Stimulated activated CD8-positive, alpha-beta memory T cell treated with anti-CD3 and anti-CD28 coated beads, Interleukin-4, amount 100 ng/mL, for 1 hour (primary cell): ENCODE measurements around the gene AP1B1.
"Not testable (repeated sequence)": the region's sequence is repeated elsewhere in the genome, so short reads cannot be mapped to it uniquely, and the experiment has no call there.

Source experiments
- DNase-seq, 2 donors: peaks; one replicate each; pipeline ENCODE4 v3.0.0-alpha.2; 2020; ENCODE audit warnings: low read depth in 2 of 2, low spot score in 1 of 2

Gene AP1B1

DNA sequence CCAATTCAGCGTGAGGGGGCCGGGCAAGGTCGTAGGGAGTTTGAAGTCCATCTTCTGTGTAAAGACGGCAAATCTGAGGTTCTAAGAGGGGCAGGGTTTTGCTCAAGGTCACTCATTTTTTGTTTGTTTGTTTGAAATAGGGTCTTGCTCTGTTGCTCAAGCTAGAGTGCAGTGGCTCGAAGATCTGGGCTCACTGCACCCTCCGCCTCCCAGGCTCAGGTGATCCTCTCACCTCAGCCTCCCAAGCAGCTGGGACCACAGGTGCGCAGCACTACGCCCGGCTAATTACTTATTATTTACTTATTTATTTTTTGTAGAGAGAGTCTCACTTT is 355 bp upstream of the AP1B1 start:
- no peak for DNase-seq

DNA sequence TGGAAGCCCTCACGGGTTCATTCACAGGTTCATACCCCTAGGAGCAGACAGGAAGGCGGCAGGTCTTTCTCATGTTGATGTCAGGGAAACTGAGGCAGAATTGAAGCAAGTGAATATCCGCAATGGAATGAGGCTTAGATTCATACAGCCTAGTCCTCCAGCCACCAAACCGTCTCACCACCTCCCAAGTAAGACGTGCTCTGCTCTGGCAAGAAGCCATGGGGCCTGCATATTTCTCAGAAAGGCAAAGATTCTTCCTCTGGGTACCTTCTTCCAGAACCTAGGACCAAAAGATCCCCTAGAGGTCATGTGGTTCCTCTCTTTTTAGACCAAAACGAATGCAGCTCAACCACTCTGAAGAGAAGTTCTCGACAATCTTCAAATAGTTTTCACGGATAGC is 1.7 kb downstream of the AP1B1 start:
- DNase-seq, result no peak

DNA sequence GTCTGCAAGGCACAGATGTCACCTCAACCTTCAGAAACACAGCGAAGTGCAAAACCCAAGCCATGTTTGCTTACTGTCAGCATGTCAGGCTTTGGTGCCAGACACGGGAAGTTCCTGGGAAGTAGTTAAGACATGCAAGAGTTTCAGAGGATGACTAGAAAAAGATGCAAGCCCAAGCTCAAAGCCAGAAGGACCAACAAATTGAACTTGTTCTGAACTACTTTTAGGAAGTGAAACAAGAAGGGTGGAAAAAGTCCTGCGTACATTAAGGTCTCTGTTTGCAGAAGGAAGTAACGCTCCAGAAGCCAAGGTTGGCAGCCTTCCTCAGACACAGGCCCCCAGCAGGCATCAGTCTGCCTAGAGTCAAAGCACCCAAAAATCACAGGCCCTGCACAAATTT is 2.6 kb downstream of the AP1B1 start:
- DNase-seq, result no peak

DNA sequence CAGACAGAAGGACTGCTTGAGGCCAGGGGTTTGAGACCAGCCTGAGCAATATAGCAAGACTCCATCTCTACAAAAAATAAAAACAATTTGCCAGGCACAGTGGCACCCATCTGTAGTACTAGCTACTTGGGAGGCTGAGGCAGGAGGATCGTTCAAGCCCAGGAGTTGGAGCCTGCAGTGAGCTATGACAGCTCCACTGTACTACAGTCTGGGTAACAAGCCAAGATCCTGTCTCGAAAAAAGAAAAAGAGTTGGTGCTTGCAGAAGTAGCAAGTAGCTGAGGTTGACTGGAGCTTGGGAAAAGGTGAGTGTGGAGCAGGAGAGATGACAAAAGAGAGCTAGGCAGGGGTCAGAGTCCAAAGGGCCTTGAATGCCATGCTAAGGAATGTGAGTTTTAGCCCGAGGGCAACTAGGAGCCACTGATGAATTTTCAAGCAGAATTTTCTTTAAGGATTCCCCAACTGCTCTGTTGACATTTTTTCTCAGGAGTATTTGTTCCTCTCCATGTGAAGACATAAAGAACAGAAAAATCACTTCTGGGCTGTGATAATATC is 3.1 kb downstream of the AP1B1 start:
- no peak for DNase-seq

DNA sequence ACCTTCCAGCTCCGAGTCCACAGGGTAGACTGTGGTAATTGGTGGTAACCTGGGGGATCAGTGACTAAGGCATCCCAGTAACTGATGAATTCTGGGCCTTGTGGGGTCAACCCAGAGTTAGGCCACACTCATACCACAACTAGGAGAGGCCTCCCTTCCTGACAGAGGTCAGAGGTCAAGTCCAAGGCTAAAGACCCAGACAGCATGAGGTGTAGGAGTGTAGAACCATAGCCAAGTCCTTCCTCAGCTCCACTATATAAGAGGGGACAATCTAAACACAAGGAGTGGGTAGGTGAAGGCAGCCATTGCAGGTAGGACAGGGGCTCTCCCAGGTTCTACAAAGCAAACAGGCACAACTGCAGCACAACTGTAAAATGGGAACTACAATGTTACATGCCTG is 4.6 kb downstream of the AP1B1 start:
- no peak for DNase-seq

DNA sequence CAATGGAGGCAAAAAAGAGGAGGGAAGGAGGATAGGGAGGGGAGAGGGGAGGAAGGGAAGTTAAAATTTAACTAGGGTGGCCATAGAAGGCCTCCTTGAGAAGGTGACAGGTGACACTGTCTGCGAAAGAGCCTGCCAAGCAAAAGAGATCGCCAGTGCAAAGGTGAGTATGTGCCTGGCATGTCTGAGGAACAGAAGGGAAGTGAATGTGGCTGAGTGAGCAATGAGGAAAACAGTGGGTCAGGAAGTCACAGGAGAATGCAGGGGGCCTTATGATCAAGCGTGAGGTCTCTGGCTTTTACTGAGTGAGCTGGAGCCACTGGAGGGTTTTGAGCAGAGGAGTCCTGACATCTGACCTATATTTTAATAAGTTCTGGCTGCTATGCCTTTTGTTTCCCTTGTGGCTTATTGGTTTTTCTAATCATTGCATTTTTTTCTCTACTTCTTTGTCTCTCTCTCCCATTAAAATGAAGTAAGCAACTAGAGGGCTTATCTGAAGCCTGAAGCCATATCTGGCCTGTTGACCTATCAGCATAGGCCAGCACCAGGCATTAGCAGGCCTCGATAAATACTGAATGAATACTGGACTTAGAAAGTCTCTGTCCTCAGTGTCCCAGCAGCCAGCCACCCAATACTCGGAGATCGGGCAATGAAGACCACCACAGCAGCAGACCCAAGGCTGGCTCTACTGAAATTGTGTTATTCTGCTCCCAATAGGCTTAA is 5.6 kb downstream of the AP1B1 start:
- no peak for DNase-seq

DNA sequence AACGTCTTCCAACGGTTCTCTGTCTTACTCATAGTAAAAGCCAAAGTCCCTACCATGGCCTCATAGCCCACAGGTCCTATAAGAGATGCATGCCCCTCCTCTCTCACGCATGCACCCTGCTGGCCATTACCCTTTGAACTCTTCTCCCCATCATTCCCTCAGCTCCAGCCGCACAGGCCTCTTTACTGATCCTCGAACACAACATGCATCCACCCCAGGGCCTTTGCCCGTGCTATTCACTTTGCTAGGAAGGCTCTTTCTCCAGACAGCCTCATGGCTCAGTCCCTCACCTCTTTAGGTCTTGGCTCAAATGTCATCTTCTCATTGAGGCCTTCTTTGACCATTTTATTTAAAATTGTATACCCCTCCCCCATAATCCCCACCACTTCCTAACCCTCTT is 7.5 kb downstream of the AP1B1 start:
- no peak for DNase-seq

DNA sequence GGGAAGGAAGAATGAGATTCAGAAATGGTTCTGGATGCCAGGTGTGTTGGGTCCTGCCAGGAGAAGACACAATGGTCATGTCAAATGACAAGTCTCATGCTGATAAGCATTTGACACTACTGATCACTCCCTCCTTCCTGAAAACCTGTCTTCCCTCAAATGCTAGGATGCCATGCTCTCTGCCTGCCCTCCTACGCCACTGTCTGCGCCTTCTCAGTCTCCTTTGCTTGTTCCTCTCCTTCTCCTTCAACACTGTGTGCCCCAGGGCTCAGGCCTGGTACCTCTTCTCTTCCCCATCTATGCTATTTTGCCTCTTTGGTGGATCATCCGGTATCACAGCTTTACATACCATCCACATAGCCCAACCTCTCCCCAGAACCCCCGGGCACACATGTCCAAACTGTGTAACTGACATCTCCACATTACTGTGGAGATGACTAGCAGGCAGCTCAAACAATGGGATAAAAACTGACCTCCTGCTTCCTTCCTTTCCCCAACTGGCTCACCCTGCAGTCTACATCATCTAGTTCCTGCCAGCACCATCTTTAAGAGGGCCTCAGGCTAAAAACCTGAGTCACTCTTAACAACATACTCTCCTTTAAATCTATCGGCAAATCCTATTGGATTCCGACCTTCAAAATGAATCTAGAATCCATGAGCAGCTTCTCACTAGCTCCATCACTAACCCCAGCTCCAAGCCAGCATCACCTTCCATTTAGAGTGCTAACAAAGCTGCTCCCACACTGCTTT is 8.2 kb downstream of the AP1B1 start:
- DNase-seq, result no peak

DNA sequence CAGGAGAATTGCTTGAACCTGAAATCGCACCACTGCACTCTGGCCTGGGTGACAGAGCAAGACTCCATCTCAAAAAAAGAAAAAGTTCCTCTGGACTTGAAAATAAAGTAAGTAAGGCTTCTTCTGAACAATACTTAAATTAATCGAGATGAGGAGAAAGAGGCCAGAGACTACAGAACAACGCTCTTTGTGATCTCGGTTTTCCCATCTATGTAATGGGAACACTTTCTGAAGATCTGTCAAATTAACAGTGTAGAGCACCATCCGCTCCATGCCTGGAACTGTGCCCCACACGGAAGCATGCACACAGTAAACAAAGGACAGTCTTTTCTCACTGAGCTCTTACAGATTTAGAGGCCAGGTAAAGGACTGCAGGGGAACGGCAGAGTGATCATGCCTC is 9.1 kb downstream of the AP1B1 start:
- no peak for DNase-seq

DNA sequence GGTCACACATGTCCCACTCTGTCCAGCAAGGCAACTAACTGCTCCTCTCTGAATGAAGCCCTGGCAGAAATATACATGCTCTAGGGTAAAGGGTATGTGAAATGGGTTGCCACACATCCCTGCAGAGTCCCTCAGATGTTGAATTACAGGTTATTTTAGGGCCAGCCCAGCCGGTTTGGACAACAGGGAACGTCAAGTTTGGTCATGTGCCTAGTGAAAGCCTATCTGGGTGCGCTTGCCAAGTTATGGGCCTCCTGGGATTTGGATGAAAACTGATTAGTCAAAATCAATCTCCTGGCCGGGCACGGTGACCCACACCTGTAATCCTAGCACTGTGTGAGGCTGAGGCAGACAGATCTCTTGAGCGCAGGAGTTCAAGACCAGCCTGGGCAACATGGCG is 10.4 kb downstream of the AP1B1 start:
- no peak for DNase-seq

DNA sequence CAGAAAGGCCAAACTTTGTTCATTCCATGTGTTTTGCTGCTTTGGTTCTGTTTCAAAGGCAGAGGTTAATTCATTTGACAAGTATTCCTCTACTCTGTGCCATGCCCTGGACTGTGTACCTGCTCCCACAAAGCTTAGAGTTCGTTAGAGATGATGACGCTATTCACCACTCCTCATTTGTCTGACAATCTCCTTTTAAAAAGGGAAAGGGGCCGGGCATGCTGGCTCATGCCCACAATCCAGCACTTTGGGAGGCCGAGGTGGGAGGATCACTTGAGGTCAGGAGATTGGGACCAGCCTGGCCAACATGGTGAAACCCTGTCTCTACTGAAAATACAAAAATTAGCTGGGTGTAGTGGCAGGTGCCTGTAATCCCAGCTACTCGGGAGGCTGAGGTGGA is 11.7 kb downstream of the AP1B1 start:
- not testable (repeated sequence) for DNase-seq

DNA sequence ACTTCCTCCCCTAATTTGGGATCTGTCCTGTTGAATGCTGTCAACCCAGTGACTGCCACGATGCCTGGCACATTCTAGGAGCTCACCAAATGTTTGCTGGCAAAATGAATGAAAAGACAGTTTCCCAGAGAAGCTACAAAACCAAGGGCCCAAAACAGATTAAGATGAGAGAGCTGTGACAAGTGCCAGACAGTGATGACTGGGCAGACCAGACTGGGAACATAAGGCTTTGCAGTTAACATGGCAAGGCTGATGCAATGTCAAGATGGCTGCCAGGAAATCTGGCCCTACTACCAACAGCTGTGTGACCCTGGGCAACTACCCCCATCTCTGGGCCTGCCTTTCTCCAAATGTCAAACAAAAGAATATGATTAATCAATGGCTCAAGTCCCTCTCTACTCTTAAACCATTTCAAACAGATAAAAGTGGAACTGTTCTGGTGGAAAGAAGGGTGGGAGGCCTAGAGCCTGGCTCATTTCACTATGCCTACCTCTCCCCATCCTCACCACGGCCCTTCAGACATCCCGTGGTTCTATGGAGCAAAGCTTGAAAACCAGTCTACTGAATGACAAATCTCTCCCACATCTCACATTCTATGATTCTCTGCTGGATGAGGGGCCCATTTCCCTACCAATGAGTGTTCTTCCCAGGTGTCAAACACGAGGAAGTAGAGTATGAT is 12.8 kb downstream of the AP1B1 start:
- no peak for DNase-seq

DNA sequence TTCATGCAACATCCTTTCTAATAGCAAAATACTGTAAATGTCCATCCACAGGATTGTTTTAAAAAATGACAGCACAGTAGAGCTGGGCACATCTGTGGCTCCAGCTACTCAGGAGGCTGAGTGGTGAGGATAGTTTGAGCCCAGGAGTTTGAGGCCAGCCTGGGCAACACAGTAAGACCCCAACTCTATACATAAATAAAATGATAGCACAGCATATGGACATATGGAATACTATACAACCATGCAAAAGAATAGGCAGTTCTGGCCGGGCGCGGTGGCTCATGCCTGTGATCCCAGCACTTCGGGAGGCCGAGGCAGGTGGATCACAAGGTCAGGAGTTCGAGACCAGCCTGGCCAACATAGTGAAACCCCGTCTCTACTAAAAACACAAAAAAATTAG is 13.6 kb downstream of the AP1B1 start:
- not testable (repeated sequence) for DNase-seq

DNA sequence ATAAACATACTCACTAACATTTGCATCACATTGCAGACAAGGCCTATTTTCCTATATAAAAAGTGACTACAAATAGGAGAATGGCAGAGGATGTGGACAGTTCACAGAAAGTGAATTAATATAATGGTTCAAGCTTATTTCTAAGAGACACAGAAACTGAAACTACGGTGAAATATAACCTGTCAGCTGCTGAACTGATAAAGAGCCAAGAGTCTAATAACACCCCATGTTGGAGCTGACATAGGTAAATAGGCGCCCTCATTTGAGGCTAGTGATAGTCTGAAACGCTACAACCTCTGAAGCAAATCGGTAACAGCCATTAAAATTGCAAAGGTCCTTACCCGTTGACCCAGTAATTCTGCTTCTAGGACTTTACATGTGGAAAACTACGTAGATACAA is 14.0 kb downstream of the AP1B1 start:
- no peak for DNase-seq

DNA sequence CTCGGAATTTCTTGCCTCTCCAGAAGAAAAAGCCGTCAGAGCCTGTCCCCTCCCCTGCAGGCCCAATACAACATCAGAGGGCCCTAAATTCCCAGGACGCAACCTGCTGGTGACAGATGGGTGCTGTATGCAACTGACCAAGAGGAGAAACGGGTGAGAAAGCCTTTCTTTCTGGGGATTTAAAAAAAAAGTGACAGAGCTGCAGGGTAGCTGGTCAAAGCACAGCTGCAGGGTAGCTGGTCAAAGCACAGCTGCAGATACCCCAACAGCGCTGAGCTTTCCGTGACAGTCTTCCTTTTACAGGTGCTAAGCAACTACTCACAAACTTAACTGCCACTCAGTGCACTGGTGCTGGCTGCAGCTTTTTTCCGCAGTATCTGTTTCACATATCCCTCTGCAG is 17.8 kb downstream of the AP1B1 start:
- DNase-seq, result no peak

DNA sequence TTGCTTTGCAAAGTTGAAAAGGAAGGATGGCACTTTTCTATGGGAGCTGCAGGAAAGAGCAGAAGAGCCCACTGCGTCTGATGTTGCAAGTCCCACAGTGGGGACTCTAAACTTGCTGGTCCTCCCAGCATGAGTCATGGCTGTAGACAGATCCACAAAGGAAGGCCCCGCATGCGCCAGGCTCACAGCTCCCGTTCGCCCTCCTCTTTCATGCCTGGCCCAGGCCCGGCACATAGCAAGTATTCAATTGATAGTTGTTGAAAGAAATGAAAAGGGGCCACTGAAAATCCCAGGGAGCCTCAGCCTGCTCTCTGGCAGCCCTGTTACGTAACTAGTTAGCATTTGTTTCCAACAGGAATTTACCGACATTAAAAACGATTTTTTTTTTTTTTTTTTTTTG is 18.9 kb downstream of the AP1B1 start:
- DNase-seq, result no peak

DNA sequence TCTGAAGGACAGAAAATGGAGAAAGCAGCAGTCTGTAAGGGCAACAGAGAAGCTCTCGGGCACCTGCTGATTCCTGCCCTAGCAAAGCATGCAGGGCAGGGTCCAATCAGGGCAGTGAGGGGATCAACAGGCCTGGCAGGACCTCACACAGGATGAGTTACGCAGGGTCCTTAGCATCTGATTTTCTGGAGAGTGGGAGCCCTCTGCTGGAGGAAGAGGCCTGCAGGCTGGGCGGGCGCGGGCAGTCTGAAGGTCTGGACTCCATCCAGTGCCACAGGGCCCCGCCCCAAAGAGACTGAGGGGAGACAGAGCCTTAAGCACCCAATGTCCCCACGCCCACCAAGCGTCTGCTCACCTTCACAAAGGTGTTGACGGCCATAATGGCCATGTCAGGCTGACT is 28.9 kb downstream of the AP1B1 start:
- DNase-seq, result no peak

DNA sequence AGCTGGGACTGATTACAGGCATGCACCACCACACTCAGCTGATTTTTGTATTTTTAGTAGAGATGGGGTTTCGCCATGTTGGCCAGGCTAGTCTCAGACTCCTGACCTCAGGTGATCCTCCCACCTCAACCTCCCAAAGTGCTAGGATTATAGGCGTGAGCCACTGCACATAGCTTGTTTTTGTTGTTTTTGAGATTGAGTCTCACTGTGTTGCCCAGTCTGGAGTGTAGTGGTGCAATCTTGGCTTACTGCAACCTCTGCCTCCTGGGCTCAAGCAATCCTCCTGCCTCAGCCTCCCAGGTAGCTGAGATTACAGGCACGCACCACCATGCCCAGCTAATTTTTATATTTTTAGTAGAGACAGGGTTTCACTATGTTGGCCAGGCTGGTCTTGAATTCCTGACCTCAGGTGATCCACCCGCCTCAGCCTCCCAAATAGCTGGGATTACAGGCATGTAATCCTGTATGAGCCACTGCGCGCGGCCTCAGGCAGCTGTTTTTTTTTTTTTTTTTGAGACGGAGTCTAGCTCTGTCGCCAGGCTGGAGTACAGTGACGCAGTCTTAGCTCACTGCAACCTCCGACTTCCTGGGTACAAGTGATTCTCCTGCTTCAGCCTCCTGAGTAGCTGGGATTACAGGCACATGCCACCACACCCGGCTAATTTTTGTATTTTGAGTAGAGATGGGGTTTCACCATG is 31.0 kb downstream of the AP1B1 start:
- not testable (repeated sequence) for DNase-seq

DNA sequence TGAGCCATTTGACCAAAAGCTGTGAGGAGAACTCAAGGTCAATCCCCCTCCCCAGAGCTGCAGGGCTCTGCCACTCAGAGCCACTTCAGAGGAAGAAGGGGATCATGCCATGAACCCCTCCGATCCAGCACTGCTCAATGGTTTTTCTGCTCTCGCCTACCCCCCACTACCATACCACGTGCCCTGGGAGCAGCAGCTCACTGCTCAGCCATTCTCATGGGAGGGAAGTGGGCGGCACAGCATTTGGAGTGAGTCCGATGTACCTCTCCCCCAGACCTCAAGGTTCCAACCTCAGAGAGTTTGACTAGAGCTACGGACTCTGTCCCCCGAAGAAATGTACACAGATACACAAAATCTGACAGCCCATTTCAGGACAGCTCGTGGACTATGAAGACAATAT is 34.5 kb downstream of the AP1B1 start:
- DNase-seq, result no peak

DNA sequence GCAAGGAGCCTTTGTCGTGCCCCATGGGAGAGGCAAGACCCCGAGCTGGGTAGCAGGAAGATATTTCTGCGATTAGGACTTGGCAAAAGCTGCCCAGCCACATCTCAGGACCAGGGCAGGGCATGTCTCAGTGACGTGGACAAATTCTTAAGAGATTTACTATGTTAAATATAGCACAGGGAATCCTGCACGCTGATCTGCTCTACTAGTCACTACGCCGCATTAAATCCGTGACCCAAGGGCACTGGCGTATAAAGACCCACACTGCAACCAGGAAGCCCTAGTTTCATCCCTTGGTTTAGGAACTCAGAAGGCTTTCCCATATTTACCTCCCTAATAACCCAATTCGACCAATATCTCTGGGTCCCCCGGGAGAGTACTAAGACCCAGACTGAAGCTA is 35.1 kb downstream of the AP1B1 start:
- no peak for DNase-seq

DNA sequence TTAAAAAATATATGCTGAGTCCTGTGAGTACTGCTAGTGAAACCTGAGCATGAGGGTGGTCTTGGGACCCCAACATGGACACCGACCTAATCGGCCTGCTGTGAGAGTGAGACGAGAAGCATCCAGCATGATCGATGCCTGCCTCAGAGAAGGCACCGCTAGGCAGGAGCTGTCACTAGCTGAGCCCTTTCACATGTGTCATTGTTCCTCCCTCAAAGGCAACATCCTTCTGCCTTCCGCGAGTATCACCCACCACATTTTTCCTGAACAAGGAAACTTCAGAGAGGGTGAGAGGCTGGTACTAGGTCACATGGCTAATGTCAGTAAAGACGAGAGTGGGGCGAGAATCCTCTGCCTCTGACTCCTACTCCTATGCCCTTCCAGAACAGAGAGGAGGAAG is 35.6 kb downstream of the AP1B1 start:
- DNase-seq, result no peak

DNA sequence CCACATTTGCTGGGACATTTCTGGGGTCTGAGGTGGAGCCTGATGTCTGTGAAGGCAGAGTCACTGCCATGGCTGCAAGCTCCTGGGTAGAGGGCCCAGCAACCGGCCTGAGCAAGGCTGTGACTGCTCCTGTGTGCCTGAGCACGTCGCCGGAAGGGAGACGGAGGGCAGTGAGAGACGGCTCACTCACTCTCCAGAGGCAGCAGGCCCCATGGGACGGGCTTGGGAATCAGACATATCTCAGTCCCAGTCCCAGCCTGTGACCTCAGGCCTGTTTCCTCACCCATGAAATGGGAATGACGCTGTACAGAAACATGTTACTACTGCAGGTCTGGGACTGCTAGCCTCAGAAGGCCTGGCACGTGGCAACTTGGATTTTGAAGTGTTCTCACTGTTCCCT is 36.5 kb downstream of the AP1B1 start:
- no peak for DNase-seq
